B cell (primary cell): ENCODE measurements around the gene PROB1. TPM values are rescaled to one million over a fixed set of nuclear protein-coding genes. Genes with fewer than 3 reads are reported as not detected.

Source experiments
- ATAC-seq: fragments of 200-7000 bp; cut with Tn5 transposase; one replicate; pipeline ENCODE4 v1.10.0; 2021; ENCODE audit warnings: low read depth, mild to moderate bottlenecking, moderate number of reproducible peaks, moderate library complexity
- CTCF ChIA-PET: fragments of 350-600 bp; sonication (Branson Sonifier 250); formaldehyde crosslinking; loops from one replicate; lab custom pipeline; 2021; ENCODE audit warnings: antibody characterized with exemption, inconsistent platforms; lab: Charles Lee
- POLR2A ChIA-PET: fragments of 350-600 bp; sonication (Branson Sonifier 250); formaldehyde crosslinking; loops from one replicate; lab custom pipeline; 2021; ENCODE audit warnings: antibody characterized with exemption; lab: Charles Lee
- DNase-seq: peaks from one replicate; pipeline ENCODE4 v3.0.0; 2013
- H2AFZ ChIP-seq: 2 replicates; pipeline ENCODE4 v1.6.1; 2012; ENCODE audit warnings: mild to moderate bottlenecking, low read depth, low read length; ENCODE audit not compliant: insufficient read depth, poor library complexity, severe bottlenecking
- H3K27ac ChIP-seq, 2 donors: 1 replicate in 1 of 2; 2 replicates in 1 of 2; pipeline ENCODE4 v1.5.1; 2012 to 2013; ENCODE audit warnings: low read length in 2 of 2, mild to moderate bottlenecking in 2 of 2, moderate library complexity in 1 of 2
- H3K27me3 ChIP-seq, 4 experiments: fragments of 200-600 bp in 1 of 4; sonication (generic) in 1 of 4; replicated peaks in 1 of 4; 1 replicate in 2 of 4; 2 replicates in 2 of 4; pipeline versions ENCODE4 v1.6.1 to v1.7.0; 2013 to 2016; ENCODE audit warnings: low read length in 3 of 4, mild to moderate bottlenecking in 2 of 4, mixed read lengths in 1 of 4, moderate library complexity in 1 of 4; ENCODE audit not compliant: insufficient read depth in 4 of 4, control insufficient read depth in 3 of 4; ENCODE audit errors: control extremely low read depth in 1 of 4
- H3K36me3 ChIP-seq, 2 experiments: replicated peaks in 1 of 2; 1 replicate in 1 of 2; 2 replicates in 1 of 2; pipeline versions ENCODE4 v1.6.1 to v1.7.1; 2013; ENCODE audit warnings: low read length in 1 of 2; ENCODE audit not compliant: insufficient read depth in 2 of 2, control insufficient read depth in 1 of 2; ENCODE audit errors: control extremely low read depth in 1 of 2, extremely low read depth in 1 of 2
- H3K4me1 ChIP-seq, 2 donors: fragments of 200-600 bp in 1 of 2; sonication (generic) in 1 of 2; 1 replicate in 1 of 2; 2 replicates in 1 of 2; pipeline versions ENCODE4 v1.5.1 to v1.6.1; 2013 to 2017; ENCODE audit warnings: low read length in 2 of 2; ENCODE audit not compliant: control insufficient read depth in 2 of 2, insufficient read depth in 2 of 2
- H3K4me2 ChIP-seq: replicated peaks from 2 replicates; pipeline ENCODE3; 2012; ENCODE audit warnings: mild to moderate bottlenecking, low read depth, low read length; ENCODE audit not compliant: poor library complexity, severe bottlenecking
- H3K4me3 ChIP-seq, 5 experiments: fragments of 200-600 bp in 1 of 5; sonication (generic) in 1 of 5; 1 replicate in 3 of 5; 2 replicates in 2 of 5; pipeline versions ENCODE4 v1.5.1 to v1.7.0; 2011 to 2016; ENCODE audit warnings: low read length in 4 of 5, mild to moderate bottlenecking in 4 of 5, low read depth in 2 of 5, control low read depth in 1 of 5, moderate library complexity in 1 of 5; ENCODE audit not compliant: insufficient read depth in 1 of 5; ENCODE audit errors: control extremely low read depth in 1 of 5, extremely low read depth in 1 of 5
- H3K79me2 ChIP-seq: fragments of 200-600 bp; sonication (generic); one replicate; pipeline ENCODE4 v1.6.0; 2016; ENCODE audit warnings: low read length; ENCODE audit not compliant: control insufficient read depth, insufficient read depth
- H3K9ac ChIP-seq: fragments of 200-600 bp; sonication (generic); 2 replicates; pipeline ENCODE4 v1.6.1; 2017; ENCODE audit warnings: mild to moderate bottlenecking, low read length, moderate library complexity
- H3K9me3 ChIP-seq, 3 donors: one replicate each; pipeline versions ENCODE4 v1.6.1 to v1.7.1; 2013; ENCODE audit warnings: low read length in 2 of 3; ENCODE audit not compliant: control insufficient read depth in 2 of 3, insufficient read depth in 1 of 3; ENCODE audit errors: control extremely low read depth in 1 of 3
- H4K20me1 ChIP-seq: 2 replicates; pipeline ENCODE4 v1.6.0; 2012; ENCODE audit warnings: mild to moderate bottlenecking, low read length; ENCODE audit not compliant: insufficient read depth, control insufficient read depth, poor library complexity, severe bottlenecking
- H3K27ac Mint-ChIP-seq: one replicate; pipeline ENCODE4 v1.8.0; 2021; ENCODE audit warnings: mixed read lengths
- H3K27me3 Mint-ChIP-seq: one replicate; pipeline ENCODE4 v1.8.0; 2021; ENCODE audit warnings: mixed read lengths
- H3K4me1 Mint-ChIP-seq: one replicate; pipeline ENCODE4 v1.8.0; 2021; ENCODE audit warnings: mixed read lengths
- H3K4me3 Mint-ChIP-seq: one replicate; pipeline ENCODE4 v1.8.0; 2021; ENCODE audit warnings: mixed read lengths
- H3K9me3 Mint-ChIP-seq: one replicate; pipeline ENCODE4 v1.8.0; 2022; ENCODE audit warnings: mixed read lengths; ENCODE audit not compliant: insufficient read depth
- CTCF ChIP-seq: fragments of 200-600 bp; IDR thresholded peaks from one replicate; pipeline ENCODE4 v1.8.0; 2022; ENCODE audit warnings: antibody characterized with exemption, mild to moderate bottlenecking
- EZH2 ChIP-seq: IDR thresholded peaks from 2 replicates; pipeline ENCODE4 v1.6.1; 2012; ENCODE audit warnings: borderline replicate concordance, low read depth, mild to moderate bottlenecking, moderate library complexity, low read length; ENCODE audit not compliant: insufficient read depth, poor library complexity, severe bottlenecking
- WGBS: methylation state at CpG from one replicate; pipeline ENCODE4 v1.1.5; 2013; ENCODE audit warnings: missing lambda C conversion rate; ENCODE audit not compliant: insufficient coverage; 5-methylcytosine and 5-hydroxymethylcytosine counted together
- intact Hi-C: fragments of 100-400 bp; cut with micrococcal nuclease; formaldehyde crosslinking; loops from one replicate; pipeline ENCODE4 v1.10.0; 2022
- polyA plus RNA-seq: library from polyadenylated mRNA; depleted of rRNA; stranded (reverse); fragments of >200 nt; gene quantifications from 2 replicates; pipeline ENCODE4 v1.2.3, GENCODE V29; 2012
- total RNA-seq, 2 donors: library from RNA; stranded (reverse); fragments of 120-200 nt in 1 of 2; gene quantifications; 1 replicate in 1 of 2; 2 replicates in 1 of 2; pipeline versions ENCODE4 v1.2.3 to v1.2.4, GENCODE V29; 2013 to 2022

Gene PROB1
- total and polyA plus RNA-seq, 2 donors (not counting 1 experiment from before 2014, with no cell fraction given) = 1.2 to 3.7 TPM

GRCh38 chr5:139439013-139439903 is 44.4 kb upstream of the PROB1 start, which contains the start of gene DNAJC18:
DNAJC18 (minus strand) TSS chr5:139439525; CDS start chr5:139439445, 80 bp downstream.
- peak within 1 kb of the TSS; percentile 99 for H3K27ac Mint-ChIP-seq
- H3K4me1 ChIP-seq = peaks cover 11 to 12% of the 10 kb centered on the region in 2 donors
- intact Hi-C loops = loop anchor here (1.0 to 5.0 kb wide), 7 partner anchors 16 to 1226 kb away; partner anchors contain the start of genes CDC23, MATR3, SPATA24 and UBE2D2
- peaks cover 4% of the 10 kb centered on the region for H4K20me1 ChIP-seq
- TF ChIP-seq EZH2 (no peak), CTCF (no peak)
- peak within 1 kb of the TSS; percentile 90 for H3K4me2 ChIP-seq
- H3K9me3 Mint-ChIP-seq = no peaks in the 10 kb centered on the region
- WGBS = 4% methylated on average over 49 of the region's 49 CpGs
- H3K36me3 ChIP-seq = no peaks in the 10 kb centered on the region
- H3K27me3 ChIP-seq = no peaks in the 10 kb centered on the region
- DNase-seq (peak; percentile 93), ATAC-seq (peak; percentile 94)
- peaks cover 16% of the 10 kb centered on the region for H3K4me1 Mint-ChIP-seq
- H3K79me2 ChIP-seq = peaks cover 8% of the 10 kb centered on the region
- ChIA-PET POLR2A (interaction anchor here (0.6 to 1.4 kb wide), 11 partner anchors 11 to 308 kb away, joined by 3 to 10 read pairs (median 3); partner anchors contain the start of genes CXXC5, MATR3, PAIP2 and SPATA24), CTCF (interaction anchor here (0.6 to 2.1 kb wide), 12 partner anchors 9 to 348 kb away, joined by 3 to 6 read pairs (median 3); partner anchors contain the start of genes PAIP2 and SPATA24)
- peak within 1 kb of the TSS; percentile 97 for H3K4me3 Mint-ChIP-seq
- H2AFZ ChIP-seq = peak within 1 kb of the TSS; percentile 81
- peak within 1 kb of the TSS; percentile 98 to 100 for H3K27ac ChIP-seq
- H3K9ac ChIP-seq = peak within 1 kb of the TSS; percentile 100
- peaks cover 3% of the 10 kb centered on the region for H3K27me3 Mint-ChIP-seq
- no peaks in the 10 kb centered on the region for H3K9me3 ChIP-seq
- peak within 1 kb of the TSS; percentile 53 to 97 (median 91) for H3K4me3 ChIP-seq
